SK-N-SH treated with all-trans-retinoic acid at 6 μM for 48 hours (cell line): ENCODE results near the gene SYNGAP1.

ENCODE experiments used
- ESRRG ChIP-seq: fragments of 250-450 bp; sonication (Bioruptor Pico); IDR thresholded peaks from 2 replicates; pipeline ENCODE4 v1.6.1; 2021; ENCODE audit warnings: mild to moderate bottlenecking
- OSR1 ChIP-seq: fragments of 250-450 bp; sonication (Bioruptor Pico); IDR thresholded peaks from 2 replicates; pipeline ENCODE4 v1.8.0; 2022; ENCODE audit warnings: moderate library complexity, mild to moderate bottlenecking, inconsistent platforms
- PATZ1 ChIP-seq: fragments of 250-450 bp; sonication (Bioruptor Pico); IDR thresholded peaks from 2 replicates; pipeline ENCODE4 v1.8.0; 2020; ENCODE audit warnings: mild to moderate bottlenecking, moderate library complexity, borderline replicate concordance
- TOX ChIP-seq: fragments of 250-450 bp; sonication (Bioruptor Pico); IDR thresholded peaks from 2 replicates; pipeline ENCODE4 v1.8.0; 2021; ENCODE audit warnings: mild to moderate bottlenecking, moderate library complexity, borderline replicate concordance
- ZC3H10 ChIP-seq: fragments of 250-450 bp; sonication (Bioruptor Pico); IDR thresholded peaks from 2 replicates; pipeline ENCODE4 v1.5.1; 2021; ENCODE audit warnings: mild to moderate bottlenecking, moderate library complexity
- ZFP3 ChIP-seq: fragments of 250-450 bp; sonication (Bioruptor Pico); IDR thresholded peaks from 2 replicates; pipeline ENCODE4 v1.5.0; 2020; ENCODE audit warnings: mild to moderate bottlenecking, moderate library complexity
- ZFP30 ChIP-seq: fragments of 450-650 bp; formaldehyde crosslinking; IDR thresholded peaks from 2 replicates; pipeline ENCODE4 v1.5.0; 2022; ENCODE audit warnings: mild to moderate bottlenecking, moderate library complexity
- TF ChIP-seq, protein P1 (sequence below): fragments of 250-450 bp; sonication (Bioruptor Pico); IDR thresholded peaks from 2 replicates; pipeline ENCODE4 v1.5.1; 2021; ENCODE audit warnings: mild to moderate bottlenecking, moderate library complexity

DNA sequence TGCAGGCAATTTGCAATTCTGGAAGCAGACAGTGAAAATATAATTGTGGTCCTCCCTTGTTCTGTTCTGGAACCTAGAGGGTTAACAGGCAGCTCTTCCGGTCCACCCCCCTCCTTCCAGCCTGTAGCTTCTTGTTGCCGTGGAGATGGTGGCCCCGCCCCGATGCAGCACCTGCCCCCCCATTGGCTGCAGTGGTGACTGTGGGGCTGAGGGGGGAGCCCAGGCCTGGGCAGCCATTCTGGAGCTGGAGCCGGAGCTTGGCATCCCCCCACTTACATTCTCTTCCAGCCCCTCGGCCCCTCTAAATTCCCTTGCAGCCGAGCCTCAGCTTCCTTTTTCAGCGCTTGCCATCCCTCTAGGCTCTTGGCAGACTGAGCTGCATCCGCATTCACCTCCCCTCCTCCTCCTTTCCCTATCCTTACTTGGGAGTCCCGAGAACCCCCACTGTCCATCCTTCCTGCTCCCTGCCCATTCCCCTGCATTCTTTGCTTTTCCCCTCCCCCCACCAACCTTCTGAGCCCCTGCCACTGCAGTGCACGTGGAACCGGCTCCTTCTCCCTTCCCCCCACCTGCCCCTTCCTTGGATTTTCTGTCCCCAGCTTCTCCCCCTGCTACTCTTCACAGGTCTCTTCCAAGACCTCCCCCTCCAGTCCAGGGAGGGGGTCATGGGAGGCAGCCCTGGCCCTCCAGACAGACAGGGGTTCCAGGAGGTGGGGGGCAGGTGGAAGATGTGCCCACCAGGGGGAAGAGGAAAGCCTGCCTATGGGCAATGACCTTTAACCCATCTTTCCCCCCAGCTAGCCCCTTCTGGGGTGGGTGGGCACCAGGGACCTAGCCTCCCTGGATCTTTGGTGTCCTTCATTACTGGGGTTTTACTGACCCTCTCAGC lies 11.4 kb downstream of the SYNGAP1 start:
- TF ChIP-seq ZC3H10 (no peak), TOX (no peak), ZFP30 (CRISPR knock-in tag) (no peak), OSR1 (CRISPR knock-in tag) (no peak), ZFP3 (CRISPR knock-in tag) (no peak), PATZ1 (CRISPR knock-in tag) (no peak), ESRRG (CRISPR knock-in tag) (no peak)
- TF ChIP-seq, protein P1, sequence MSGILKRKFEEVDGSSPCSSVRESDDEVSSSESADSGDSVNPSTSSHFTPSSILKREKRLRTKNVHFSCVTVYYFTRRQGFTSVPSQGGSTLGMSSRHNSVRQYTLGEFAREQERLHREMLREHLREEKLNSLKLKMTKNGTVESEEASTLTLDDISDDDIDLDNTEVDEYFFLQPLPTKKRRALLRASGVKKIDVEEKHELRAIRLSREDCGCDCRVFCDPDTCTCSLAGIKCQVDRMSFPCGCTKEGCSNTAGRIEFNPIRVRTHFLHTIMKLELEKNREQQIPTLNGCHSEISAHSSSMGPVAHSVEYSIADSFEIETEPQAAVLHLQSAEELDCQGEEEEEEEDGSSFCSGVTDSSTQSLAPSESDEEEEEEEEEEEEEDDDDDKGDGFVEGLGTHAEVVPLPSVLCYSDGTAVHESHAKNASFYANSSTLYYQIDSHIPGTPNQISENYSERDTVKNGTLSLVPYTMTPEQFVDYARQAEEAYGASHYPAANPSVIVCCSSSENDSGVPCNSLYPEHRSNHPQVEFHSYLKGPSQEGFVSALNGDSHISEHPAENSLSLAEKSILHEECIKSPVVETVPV (CRISPR knock-in tag), result no peak
